HEK293 (cell line): ENCODE measurements around the gene ANKRD35.

Experiments
- GLIS1 ChIP-seq: fragments of 450-650 bp; formaldehyde crosslinking; IDR thresholded peaks from 2 replicates; pipeline ENCODE4 v1.5.1; 2016; ENCODE audit warnings: missing biosample characterization, missing genetic modification characterization
- HOXC10 ChIP-seq: sonication (generic); formaldehyde crosslinking; IDR thresholded peaks from 2 replicates; pipeline ENCODE4 v1.8.1; 2023; ENCODE audit warnings: mild to moderate bottlenecking, missing genetic modification reagents
- KLF9 ChIP-seq: fragments of 450-650 bp; formaldehyde crosslinking; IDR thresholded peaks from 2 replicates; pipeline ENCODE4 v1.5.1; 2016; ENCODE audit warnings: missing biosample characterization, missing genetic modification characterization, low read depth
- PRDM10 ChIP-seq: fragments of 450-650 bp; formaldehyde crosslinking; IDR thresholded peaks from 2 replicates; pipeline ENCODE4 v1.5.1; 2016; ENCODE audit warnings: missing biosample characterization, missing genetic modification characterization
- PRDM2 ChIP-seq: fragments of 450-650 bp; formaldehyde crosslinking; IDR thresholded peaks from 2 replicates; pipeline ENCODE4 v1.5.1; 2016; ENCODE audit warnings: missing biosample characterization, missing genetic modification characterization, borderline replicate concordance
- SCRT1 ChIP-seq: fragments of 450-650 bp; formaldehyde crosslinking; IDR thresholded peaks from 2 replicates; pipeline ENCODE4 v1.5.1; 2016; ENCODE audit warnings: missing biosample characterization, missing genetic modification characterization, borderline replicate concordance
- WT1 ChIP-seq: fragments of 450-650 bp; formaldehyde crosslinking; IDR thresholded peaks from 2 replicates; pipeline ENCODE4 v1.5.1; 2016; ENCODE audit warnings: missing biosample characterization, missing genetic modification characterization
- YY2 ChIP-seq: fragments of 450-650 bp; formaldehyde crosslinking; IDR thresholded peaks from 2 replicates; pipeline ENCODE4 v1.5.1; 2016; ENCODE audit warnings: missing biosample characterization, missing genetic modification characterization
- ZBTB11 ChIP-seq: fragments of 450-650 bp; formaldehyde crosslinking; conservative IDR thresholded peaks from 2 replicates; pipeline ENCODE4 v1.5.1; 2016; ENCODE audit warnings: low read depth, missing biosample characterization, missing genetic modification characterization
- ZEB2 ChIP-seq: fragments of 450-650 bp; formaldehyde crosslinking; IDR thresholded peaks from 2 replicates; pipeline ENCODE4 v1.5.1; 2016; ENCODE audit warnings: missing biosample characterization, missing genetic modification characterization
- ZNF146 ChIP-seq: fragments of 450-650 bp; formaldehyde crosslinking; IDR thresholded peaks from 2 replicates; pipeline ENCODE4 v1.5.1; 2016; ENCODE audit warnings: missing biosample characterization, missing genetic modification characterization
- ZNF16 ChIP-seq: fragments of 450-650 bp; formaldehyde crosslinking; IDR thresholded peaks from 2 replicates; pipeline ENCODE4 v1.5.1; 2016; ENCODE audit warnings: low read depth, missing biosample characterization, missing genetic modification characterization
- ZNF169 ChIP-seq: fragments of 450-650 bp; formaldehyde crosslinking; IDR thresholded peaks from 2 replicates; pipeline ENCODE4 v1.5.1; 2016; ENCODE audit warnings: missing biosample characterization, missing genetic modification characterization
- ZNF426 ChIP-seq: fragments of 450-650 bp; formaldehyde crosslinking; IDR thresholded peaks from 2 replicates; pipeline ENCODE4 v1.5.1; 2017; ENCODE audit warnings: missing biosample characterization, missing genetic modification characterization, mild to moderate bottlenecking, inconsistent platforms, moderate library complexity
- ZNF518A ChIP-seq: fragments of 450-650 bp; formaldehyde crosslinking; conservative IDR thresholded peaks from 2 replicates; pipeline ENCODE4 v1.5.1; 2016; ENCODE audit warnings: low read depth, missing biosample characterization, missing genetic modification characterization
- ZNF521 ChIP-seq: fragments of 450-650 bp; formaldehyde crosslinking; IDR thresholded peaks from 2 replicates; pipeline ENCODE4 v1.5.1; 2017; ENCODE audit warnings: missing biosample characterization, mild to moderate bottlenecking, missing genetic modification characterization
- ZNF529 ChIP-seq: fragments of 450-650 bp; formaldehyde crosslinking; IDR thresholded peaks from 2 replicates; pipeline ENCODE4 v1.5.1; 2017; ENCODE audit warnings: missing genetic modification characterization, missing biosample characterization; ENCODE audit not compliant: insufficient replicate concordance
- ZNF571 ChIP-seq: fragments of 450-650 bp; formaldehyde crosslinking; IDR thresholded peaks from 2 replicates; pipeline ENCODE4 v1.5.0; 2017; ENCODE audit warnings: missing biosample characterization, missing genetic modification characterization
- ZNF658 ChIP-seq: fragments of 450-650 bp; formaldehyde crosslinking; IDR thresholded peaks from 2 replicates; pipeline ENCODE4; 2016; ENCODE audit warnings: missing biosample characterization, missing genetic modification characterization
- ZNF837 ChIP-seq: fragments of 450-650 bp; formaldehyde crosslinking; IDR thresholded peaks from 2 replicates; pipeline ENCODE4 v1.5.1; 2016; ENCODE audit warnings: missing biosample characterization, missing genetic modification characterization

The ANKRD35 gene

GRCh38 chr1:145891587-145892485, 6.2 kb upstream of the ANKRD35 start (continued):
- no peak; the same call in 1 of the 2 replicates for TF ChIP-seq ZNF518A (tag by site-specific recombination)
- no peak for TF ChIP-seq PRDM2
- peak; percentile 89 for TF ChIP-seq GLIS1
- TF ChIP-seq ZNF146 (tag by site-specific recombination): no peak
- TF ChIP-seq ZNF529: no peak
- no peak for TF ChIP-seq ZNF521 (tag by site-specific recombination)
- TF ChIP-seq ZNF16 (tag by site-specific recombination): no peak
- TF ChIP-seq ZNF169 (tag by site-specific recombination): no peak
- TF ChIP-seq ZBTB11 (tag by site-specific recombination): no peak
- peak; percentile 92 for TF ChIP-seq WT1
- TF ChIP-seq ZNF571 (tag by site-specific recombination): no peak
- TF ChIP-seq YY2 (tag by site-specific recombination): no peak
- TF ChIP-seq ZNF837: no peak
- TF ChIP-seq ZNF658: no peak
- peak; percentile 94 for TF ChIP-seq SCRT1 (tag by site-specific recombination)
- no peak for TF ChIP-seq KLF9 (tag by site-specific recombination)
- TF ChIP-seq PRDM10 (tag by site-specific recombination): peak; percentile 98
- TF ChIP-seq HOXC10 (CRISPR knock-in tag): no peak
- no peak for TF ChIP-seq ZNF426
- peak; percentile 73 for TF ChIP-seq ZEB2 (tag by site-specific recombination)
